Neural cell (in vitro differentiated cells): Measurements from ENCODE around the gene ZCCHC14.

Experiments used
- CTCF ChIP-seq: fragments of 450-650 bp; IDR thresholded peaks from 2 replicates; pipeline ENCODE4 v1.5.1; 2014; ENCODE audit warnings: antibody characterized with exemption, mild to moderate bottlenecking, moderate library complexity; ENCODE audit not compliant: poor library complexity, severe bottlenecking
- EZH2 ChIP-seq: fragments of 200-600, 300-800 bp; shearing (Covaris generic), sonication (generic); IDR thresholded peaks from 2 replicates; pipeline ENCODE4 v1.6.1; 2014; ENCODE audit warnings: antibody characterized with exemption, low read length, borderline replicate concordance, mild to moderate bottlenecking; ENCODE audit not compliant: insufficient read depth, poor library complexity, severe bottlenecking
- POLR2AphosphoS5 ChIP-seq: IDR thresholded peaks from 2 replicates; pipeline ENCODE4 v1.6.1; 2012
- RAD21 ChIP-seq: fragments of 450-650 bp; conservative IDR thresholded peaks from 2 replicates; pipeline ENCODE4 v1.6.1; 2014; ENCODE audit warnings: antibody characterized with exemption, mild to moderate bottlenecking, moderate library complexity
- REST ChIP-seq: IDR thresholded peaks from 2 replicates; pipeline ENCODE4 v1.6.1; 2012; ENCODE audit warnings: borderline replicate concordance
- SMC3 ChIP-seq: fragments of 450-650 bp; conservative IDR thresholded peaks from 2 replicates; pipeline ENCODE4 v1.6.1; 2014; ENCODE audit warnings: antibody characterized with exemption, mild to moderate bottlenecking, moderate library complexity; ENCODE audit not compliant: poor library complexity

GRCh38 chr16:87538160-87538559, 45.3 kb upstream of the ZCCHC14 start:
- TF ChIP-seq POLR2AphosphoS5 (no peak), REST (no peak), RAD21 (no peak), SMC3 (no peak), CTCF (no peak), EZH2 (no peak)
